ENCODE data around the gene KLKB1. TPM values are rescaled to one million over a fixed set of nuclear protein-coding genes. Genes with fewer than 3 reads are reported as not detected.
A peak's percentile ranks its signal among the peaks of the same experiment; 100 is the strongest.

KLKB1 gene
- total and polyA plus RNA-seq, 4 donors, result 0.23 to 0.94 (median 0.49) TPM

GRCh38 chr4:186201535-186202230, 25.6 kb upstream of the KLKB1 start:
- Histone ChIP-seq H3K4me3 (no peak overlapping the region), H3K36me3 (ENCODE audit: control insufficient read depth in 4 of 4, insufficient read depth in 4 of 4, low read length in 4 of 4) (peaks cover 0 to 5% (median 3%) of the 10 kb centered on the region in 4 donors), H3K9ac (ENCODE audit: insufficient read depth in 1 of 2, low read length in 2 of 2) (no peak overlapping the region), H3K27me3 (ENCODE audit: control insufficient read depth in 3 of 3, insufficient read depth in 3 of 3, low read length in 2 of 3) (no peaks in the 10 kb centered on the region), H3K4me1 (ENCODE audit: control insufficient read depth in 5 of 5, insufficient read depth in 5 of 5, low read length in 5 of 5) (peaks cover 0 to 14% (median 0%) of the 10 kb centered on the region in 5 donors), H3K27ac (ENCODE audit: low read depth in 1 of 2, low read length in 1 of 2) (no peak overlapping the region), H3K9me3 (ENCODE audit: control insufficient read depth in 4 of 4, insufficient read depth in 3 of 4, low read length in 3 of 4) (no peaks in the 10 kb centered on the region)
- peak in 1 of 3 donors; percentile 30 for DNase-seq
- TF ChIP-seq CTCF (IDR thresholded peaks at IDR 0.05; ENCODE audit: control extremely low read depth, extremely low read depth), result peak; percentile 43
- WGBS, 2 donors, result 41 to 45% methylated on average over 9 of the region's 9 CpGs
- peak; percentile 87 for ATAC-seq (ENCODE audit: insufficient read depth, low FRiP score)

GRCh38 chr4:186202490-186203140, 24.7 kb upstream of the KLKB1 start:
- no peaks in the 10 kb centered on the region for H3K27me3 ChIP-seq (ENCODE audit: control insufficient read depth in 3 of 3, insufficient read depth in 3 of 3, low read length in 2 of 3)
- 90 to 95% methylated on average over 8 of the region's 8 CpGs for WGBS, 2 donors
- ATAC-seq (ENCODE audit: insufficient read depth, low FRiP score) (no peak), DNase-seq (no peak)
- H3K4me3 ChIP-seq, result no peak overlapping the region
- peaks cover 0 to 3% (median 0%) of the 10 kb centered on the region in 4 donors for H3K36me3 ChIP-seq (ENCODE audit: control insufficient read depth in 4 of 4, insufficient read depth in 4 of 4, low read length in 4 of 4)
- H3K4me1 ChIP-seq (ENCODE audit: control insufficient read depth in 5 of 5, insufficient read depth in 5 of 5, low read length in 5 of 5), result peaks cover 0 to 14% (median 0%) of the 10 kb centered on the region in 5 donors
- no peak for TF ChIP-seq CTCF (IDR thresholded peaks at IDR 0.05; ENCODE audit: control extremely low read depth, extremely low read depth)
- no peak overlapping the region for H3K27ac ChIP-seq (ENCODE audit: low read depth in 1 of 2, low read length in 1 of 2)
- H3K9me3 ChIP-seq (ENCODE audit: control insufficient read depth in 4 of 4, insufficient read depth in 3 of 4, low read length in 3 of 4), result no peaks in the 10 kb centered on the region
- no peak overlapping the region for H3K9ac ChIP-seq (ENCODE audit: insufficient read depth in 1 of 2, low read length in 2 of 2)

GRCh38 chr4:186203406-186203805, 23.9 kb upstream of the KLKB1 start:
- Histone ChIP-seq H3K4me3 (no peak overlapping the region), H3K36me3 (ENCODE audit: control insufficient read depth in 4 of 4, insufficient read depth in 4 of 4, low read length in 4 of 4) (peaks cover 0 to 3% (median under 1%) of the 10 kb centered on the region in 4 donors), H3K27ac (ENCODE audit: low read depth in 1 of 2, low read length in 1 of 2) (no peak overlapping the region), H3K4me1 (ENCODE audit: control insufficient read depth in 5 of 5, insufficient read depth in 5 of 5, low read length in 5 of 5) (peaks cover 0 to 14% (median 0%) of the 10 kb centered on the region in 5 donors), H3K9ac (ENCODE audit: insufficient read depth in 1 of 2, low read length in 2 of 2) (no peak overlapping the region), H3K9me3 (ENCODE audit: control insufficient read depth in 4 of 4, insufficient read depth in 3 of 4, low read length in 3 of 4) (no peaks in the 10 kb centered on the region), H3K27me3 (ENCODE audit: control insufficient read depth in 3 of 3, insufficient read depth in 3 of 3, low read length in 2 of 3) (no peaks in the 10 kb centered on the region)
- no peak for TF ChIP-seq CTCF (IDR thresholded peaks at IDR 0.05; ENCODE audit: control extremely low read depth, extremely low read depth)
- 47 to 50% methylated on average over 12 of the region's 12 CpGs for WGBS, 2 donors
- ATAC-seq (ENCODE audit: insufficient read depth, low FRiP score) (no peak), DNase-seq (peak; percentile 29 to 85 (median 63))
